Fibroblast of mammary gland (primary cell): Measurements from ENCODE around the gene AHSP.
A peak's percentile ranks its signal among the peaks of the same experiment; 100 is the strongest.
"Not testable (repeated sequence)": the region's sequence is repeated elsewhere in the genome, so short reads cannot be mapped to it uniquely, and the experiment has no call there.

Source experiments
- DNase-seq: peaks from one replicate; pipeline ENCODE4 v3.0.0-alpha.2; 2010; ENCODE audit warnings: low read depth
- H3K4me3 ChIP-seq: 2 replicates; pipeline ENCODE4 v1.5.1; 2011; ENCODE audit warnings: low read depth, mild to moderate bottlenecking, low read length, moderate library complexity; ENCODE audit not compliant: control insufficient read depth
- CTCF ChIP-seq: conservative IDR thresholded peaks from 2 replicates; pipeline ENCODE4 v1.5.1; 2011; ENCODE audit warnings: low read depth, low read length, inconsistent platforms; ENCODE audit not compliant: control insufficient read depth, insufficient read depth

The AHSP gene

GRCh38 chr16:31542763-31543162 lies 15.1 kb downstream of the AHSP start:
- no peak for TF ChIP-seq CTCF
- DNase-seq, result no peak
- H3K4me3 ChIP-seq, result no peak overlapping the region

- DNase-seq, result no peak
- no peak for TF ChIP-seq CTCF
- H3K4me3 ChIP-seq, result no peak overlapping the region
These were observed 33.9 kb downstream of the AHSP start for GRCh38 chr16:31561426-31562233.

GRCh38 chr16:31568577-31569359 lies 41.1 kb downstream of the AHSP start:
- no peak overlapping the region for H3K4me3 ChIP-seq
- no peak for TF ChIP-seq CTCF
- DNase-seq, result peak; percentile 12

GRCh38 chr16:31569360-31569717 lies 41.6 kb downstream of the AHSP start:
- no peak for TF ChIP-seq CTCF
- no peak for DNase-seq
- no peak overlapping the region for H3K4me3 ChIP-seq

- H3K4me3 ChIP-seq, result no peak overlapping the region
- no peak for DNase-seq
These were observed 45.1 kb downstream of the AHSP start for GRCh38 chr16:31572821-31573220.

GRCh38 chr16:31574159-31574558 lies 46.5 kb downstream of the AHSP start:
- not testable (repeated sequence) for DNase-seq, H3K4me3 ChIP-seq

More at GRCh38 chr16:31572821-31573220, 45.1 kb downstream of the AHSP start:
- no peak for TF ChIP-seq CTCF

- no peak for TF ChIP-seq CTCF
- H3K4me3 ChIP-seq, result no peak overlapping the region
- no peak for DNase-seq
These were observed 49.7 kb downstream of the AHSP start for GRCh38 chr16:31577411-31577810.
